HUES64 (cell line): ENCODE data around the gene MSI2.

Experiments
- H3K27ac ChIP-seq: 2 replicates; pipeline ENCODE4 v1.7.0; 2013; ENCODE audit warnings: low read depth, low read length, inconsistent platforms
- H3K27me3 ChIP-seq: 2 replicates; pipeline ENCODE4 v1.6.1; 2013; ENCODE audit warnings: mild to moderate bottlenecking, low read length; ENCODE audit not compliant: insufficient read depth
- H3K36me3 ChIP-seq: 2 replicates; pipeline ENCODE4 v1.6.1; 2013; ENCODE audit warnings: mild to moderate bottlenecking, low read length; ENCODE audit not compliant: insufficient read depth
- H3K4me1 ChIP-seq: 2 replicates; pipeline ENCODE4 v1.6.1; 2013; ENCODE audit warnings: mild to moderate bottlenecking, low read length, moderate library complexity; ENCODE audit not compliant: insufficient read depth
- H3K4me3 ChIP-seq: 2 replicates; pipeline ENCODE4 v1.5.1; 2013; ENCODE audit warnings: mild to moderate bottlenecking, low read length, moderate library complexity
- H3K9ac ChIP-seq: 2 replicates; pipeline ENCODE4 v1.6.1; 2013; ENCODE audit warnings: mild to moderate bottlenecking, low read depth, low read length
- H3K9me3 ChIP-seq: 2 replicates; pipeline ENCODE4 v1.6.1; 2013; ENCODE audit warnings: low read depth, low read length; ENCODE audit not compliant: insufficient read depth
- WGBS: fragments of 150-250, 120-280 bp; methylation state at CpG from one replicate; pipeline ENCODE4 v1.1.7; 2013; ENCODE audit warnings: missing lambda C conversion rate; 5-methylcytosine and 5-hydroxymethylcytosine counted together

Gene MSI2

GRCh38 chr17:57362797-57363556 lies 106.7 kb downstream of the MSI2 start:
- H3K4me3 ChIP-seq = no peak overlapping the region
- no peak overlapping the region for H3K9ac ChIP-seq
- H3K9me3 ChIP-seq = no peaks in the 10 kb centered on the region
- no peaks in the 10 kb centered on the region for H3K27me3 ChIP-seq
- H3K4me1 ChIP-seq = peaks cover 21% of the 10 kb centered on the region
- WGBS = 93% methylated on average over 8 of the region's 9 CpGs
- no peak overlapping the region for H3K27ac ChIP-seq
- H3K36me3 ChIP-seq = no peaks in the 10 kb centered on the region

- Histone ChIP-seq H3K9ac (no peak overlapping the region), H3K27ac (no peak overlapping the region), H3K9me3 (no peaks in the 10 kb centered on the region), H3K4me3 (no peak overlapping the region), H3K4me1 (peaks cover 22% of the 10 kb centered on the region), H3K36me3 (no peaks in the 10 kb centered on the region), H3K27me3 (no peaks in the 10 kb centered on the region)
- WGBS = 92% methylated on average over 3 of the region's 4 CpGs
These were observed 107.3 kb downstream of the MSI2 start for GRCh38 chr17:57363580-57363979.

- no peaks in the 10 kb centered on the region for H3K27me3 ChIP-seq
- no peak overlapping the region for H3K4me3 ChIP-seq
- no peak overlapping the region for H3K27ac ChIP-seq
- no peaks in the 10 kb centered on the region for H3K36me3 ChIP-seq
- H3K4me1 ChIP-seq = peaks cover 25% of the 10 kb centered on the region
- H3K9ac ChIP-seq = no peak overlapping the region
- WGBS = 81% methylated on average over 7 of the region's 7 CpGs
- no peaks in the 10 kb centered on the region for H3K9me3 ChIP-seq
These were observed 107.8 kb downstream of the MSI2 start for GRCh38 chr17:57363998-57364643.

GRCh38 chr17:57365420-57365819 lies 109.1 kb downstream of the MSI2 start:
- 91% methylated on average over 3 of the region's 3 CpGs for WGBS
- H3K27ac ChIP-seq = no peak overlapping the region
- H3K36me3 ChIP-seq = no peaks in the 10 kb centered on the region
- H3K9ac ChIP-seq = no peak overlapping the region
- peaks cover 29% of the 10 kb centered on the region for H3K4me1 ChIP-seq
- H3K4me3 ChIP-seq = no peak overlapping the region
- H3K9me3 ChIP-seq = no peaks in the 10 kb centered on the region
- H3K27me3 ChIP-seq = no peaks in the 10 kb centered on the region

GRCh38 chr17:57366177-57366557 lies 109.8 kb downstream of the MSI2 start:
- WGBS = 83% methylated on average over 6 of the region's 6 CpGs
- Histone ChIP-seq H3K9me3 (no peaks in the 10 kb centered on the region), H3K4me3 (no peak overlapping the region), H3K27ac (no peak overlapping the region), H3K9ac (no peak overlapping the region), H3K36me3 (no peaks in the 10 kb centered on the region), H3K4me1 (peaks cover 29% of the 10 kb centered on the region), H3K27me3 (no peaks in the 10 kb centered on the region)

- no peak overlapping the region for H3K27ac ChIP-seq
These were observed 110.4 kb downstream of the MSI2 start for GRCh38 chr17:57366558-57367351.

GRCh38 chr17:57368637-57369336 lies 112.5 kb downstream of the MSI2 start:
- peaks cover 6% of the 10 kb centered on the region; the same call in 1 of the 2 replicates for H3K9me3 ChIP-seq

More at GRCh38 chr17:57366558-57367351, 110.4 kb downstream of the MSI2 start:
- H3K9ac ChIP-seq = no peak overlapping the region
- peaks cover 29% of the 10 kb centered on the region for H3K4me1 ChIP-seq
- H3K27me3 ChIP-seq = no peaks in the 10 kb centered on the region
- WGBS = 81% methylated on average over 13 of the region's 13 CpGs
- H3K36me3 ChIP-seq = no peaks in the 10 kb centered on the region
- H3K9me3 ChIP-seq = no peaks in the 10 kb centered on the region
- H3K4me3 ChIP-seq = no peak overlapping the region

GRCh38 chr17:57369509-57369945 lies 113.2 kb downstream of the MSI2 start:
- peaks cover 11% of the 10 kb centered on the region; the same call in 1 of the 2 replicates for H3K9me3 ChIP-seq
- WGBS = 75% methylated on average over 2 of the region's 2 CpGs
- H3K27ac ChIP-seq = no peak overlapping the region
- no peak overlapping the region for H3K4me3 ChIP-seq
- H3K9ac ChIP-seq = no peak overlapping the region
- peaks cover 20% of the 10 kb centered on the region for H3K4me1 ChIP-seq
- peaks cover 5% of the 10 kb centered on the region; the same call in 1 of the 2 replicates for H3K36me3 ChIP-seq
- no peaks in the 10 kb centered on the region for H3K27me3 ChIP-seq

More at GRCh38 chr17:57368637-57369336, 112.5 kb downstream of the MSI2 start:
- no peak overlapping the region for H3K4me3 ChIP-seq
- H3K27ac ChIP-seq = no peak overlapping the region
- WGBS = 91% methylated on average over 6 of the region's 6 CpGs
- H3K27me3 ChIP-seq = no peaks in the 10 kb centered on the region
- H3K4me1 ChIP-seq = peaks cover 27% of the 10 kb centered on the region
- no peak overlapping the region for H3K9ac ChIP-seq
- H3K36me3 ChIP-seq = peaks cover 5% of the 10 kb centered on the region; the same call in 1 of the 2 replicates

GRCh38 chr17:57370037-57370581 lies 113.8 kb downstream of the MSI2 start:
- peaks cover 5% of the 10 kb centered on the region; the same call in 1 of the 2 replicates for H3K36me3 ChIP-seq
- 85% methylated on average over 6 of the region's 6 CpGs for WGBS
- no peak overlapping the region for H3K27ac ChIP-seq
- no peak overlapping the region for H3K4me3 ChIP-seq
- H3K4me1 ChIP-seq = peaks cover 20% of the 10 kb centered on the region
- H3K9me3 ChIP-seq = peaks cover 11% of the 10 kb centered on the region; the same call in 1 of the 2 replicates
- no peaks in the 10 kb centered on the region for H3K27me3 ChIP-seq
- no peak overlapping the region for H3K9ac ChIP-seq

GRCh38 chr17:57370619-57371018 lies 114.3 kb downstream of the MSI2 start:
- peaks cover 22% of the 10 kb centered on the region for H3K4me1 ChIP-seq
- H3K36me3 ChIP-seq = peaks cover 5% of the 10 kb centered on the region; the same call in 1 of the 2 replicates
- H3K27ac ChIP-seq = no peak overlapping the region
- WGBS = 95% methylated on average over 4 of the region's 4 CpGs
- peaks cover 11% of the 10 kb centered on the region; the same call in 1 of the 2 replicates for H3K9me3 ChIP-seq
- H3K4me3 ChIP-seq = no peak overlapping the region
- no peak overlapping the region for H3K9ac ChIP-seq
- no peaks in the 10 kb centered on the region for H3K27me3 ChIP-seq
